Prostate gland (tissue), 2 donors: ENCODE results near the gene GHRL.

Experiments
- POLR2AphosphoS5 ChIP-seq: sonication (generic); formaldehyde crosslinking; IDR thresholded peaks from one replicate; pipeline ENCODE4 v1.6.1; 2017; ENCODE audit warnings: antibody characterized with exemption
- TF ChIP-seq, protein P1 (sequence below), 4 experiments: fragments of 200-600 bp in 2 of 4; fragments of 450-650 bp in 2 of 4; sonication (generic) in 2 of 4; IDR thresholded peaks; 1 replicate in 3 of 4; 2 replicates in 1 of 4; pipeline ENCODE4 v1.5.1; 2016 to 2019; ENCODE audit warnings: antibody characterized with exemption in 4 of 4, mild to moderate bottlenecking in 2 of 4, moderate library complexity in 2 of 4

DNA sequence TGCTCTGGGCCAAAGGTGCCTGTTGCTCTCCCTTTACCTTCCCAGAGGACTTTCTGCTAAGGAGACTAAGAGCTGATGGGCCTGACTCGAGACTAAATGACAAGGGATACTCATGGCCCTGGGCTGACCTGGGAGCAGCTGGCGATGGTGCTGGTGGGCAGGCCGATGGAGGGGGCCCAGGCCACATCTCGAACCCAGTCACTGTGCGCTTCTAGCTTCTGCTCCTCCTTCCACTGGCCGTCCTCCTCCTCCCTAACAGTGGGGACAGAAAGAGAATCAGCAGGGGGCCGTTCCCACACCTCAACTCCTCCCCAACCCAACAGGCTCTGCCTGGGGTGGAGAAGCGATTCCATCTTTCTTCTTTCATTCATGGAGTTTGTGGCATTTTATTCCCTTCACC lies 12.2 kb upstream of the GHRL start:
- TF ChIP-seq POLR2AphosphoS5: no peak
- TF ChIP-seq, protein P1, sequence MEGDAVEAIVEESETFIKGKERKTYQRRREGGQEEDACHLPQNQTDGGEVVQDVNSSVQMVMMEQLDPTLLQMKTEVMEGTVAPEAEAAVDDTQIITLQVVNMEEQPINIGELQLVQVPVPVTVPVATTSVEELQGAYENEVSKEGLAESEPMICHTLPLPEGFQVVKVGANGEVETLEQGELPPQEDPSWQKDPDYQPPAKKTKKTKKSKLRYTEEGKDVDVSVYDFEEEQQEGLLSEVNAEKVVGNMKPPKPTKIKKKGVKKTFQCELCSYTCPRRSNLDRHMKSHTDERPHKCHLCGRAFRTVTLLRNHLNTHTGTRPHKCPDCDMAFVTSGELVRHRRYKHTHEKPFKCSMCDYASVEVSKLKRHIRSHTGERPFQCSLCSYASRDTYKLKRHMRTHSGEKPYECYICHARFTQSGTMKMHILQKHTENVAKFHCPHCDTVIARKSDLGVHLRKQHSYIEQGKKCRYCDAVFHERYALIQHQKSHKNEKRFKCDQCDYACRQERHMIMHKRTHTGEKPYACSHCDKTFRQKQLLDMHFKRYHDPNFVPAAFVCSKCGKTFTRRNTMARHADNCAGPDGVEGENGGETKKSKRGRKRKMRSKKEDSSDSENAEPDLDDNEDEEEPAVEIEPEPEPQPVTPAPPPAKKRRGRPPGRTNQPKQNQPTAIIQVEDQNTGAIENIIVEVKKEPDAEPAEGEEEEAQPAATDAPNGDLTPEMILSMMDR (IDR thresholded peaks at IDR 0.05): no peak
